Measurements from ENCODE around the gene FBXW4.
A peak's percentile ranks its signal among the peaks of the same experiment; 100 is the strongest.

Gene FBXW4

DNA sequence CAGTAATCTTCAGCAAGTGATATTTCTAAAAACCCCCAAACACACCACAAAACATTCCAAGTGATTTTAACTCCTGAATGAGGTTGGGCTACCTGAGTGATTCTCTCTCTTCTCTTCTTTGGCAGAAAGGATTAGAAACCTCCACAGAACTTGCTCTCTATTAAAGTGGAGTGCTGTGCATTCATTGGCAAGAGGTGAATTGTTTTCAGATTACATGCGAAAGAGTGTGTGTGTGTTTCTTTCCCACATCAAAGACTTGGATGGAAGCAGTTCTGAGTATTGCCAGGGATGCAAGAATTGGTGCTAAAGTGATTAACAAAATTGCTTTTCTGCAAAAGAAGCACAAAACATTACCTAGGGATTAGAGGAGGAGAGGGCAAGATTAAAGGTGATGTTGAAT is 13.1 kb upstream of the FBXW4 start:
- TF ChIP-seq, protein P1, sequence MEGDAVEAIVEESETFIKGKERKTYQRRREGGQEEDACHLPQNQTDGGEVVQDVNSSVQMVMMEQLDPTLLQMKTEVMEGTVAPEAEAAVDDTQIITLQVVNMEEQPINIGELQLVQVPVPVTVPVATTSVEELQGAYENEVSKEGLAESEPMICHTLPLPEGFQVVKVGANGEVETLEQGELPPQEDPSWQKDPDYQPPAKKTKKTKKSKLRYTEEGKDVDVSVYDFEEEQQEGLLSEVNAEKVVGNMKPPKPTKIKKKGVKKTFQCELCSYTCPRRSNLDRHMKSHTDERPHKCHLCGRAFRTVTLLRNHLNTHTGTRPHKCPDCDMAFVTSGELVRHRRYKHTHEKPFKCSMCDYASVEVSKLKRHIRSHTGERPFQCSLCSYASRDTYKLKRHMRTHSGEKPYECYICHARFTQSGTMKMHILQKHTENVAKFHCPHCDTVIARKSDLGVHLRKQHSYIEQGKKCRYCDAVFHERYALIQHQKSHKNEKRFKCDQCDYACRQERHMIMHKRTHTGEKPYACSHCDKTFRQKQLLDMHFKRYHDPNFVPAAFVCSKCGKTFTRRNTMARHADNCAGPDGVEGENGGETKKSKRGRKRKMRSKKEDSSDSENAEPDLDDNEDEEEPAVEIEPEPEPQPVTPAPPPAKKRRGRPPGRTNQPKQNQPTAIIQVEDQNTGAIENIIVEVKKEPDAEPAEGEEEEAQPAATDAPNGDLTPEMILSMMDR (conservative IDR thresholded peaks at IDR 0.05; ENCODE audit: control insufficient read depth, insufficient read depth, low read depth, low read length): no peak
- DNase-seq (ENCODE audit: low read depth): no peak
- H3K4me3 ChIP-seq (ENCODE audit: control insufficient read depth, low read depth, low read length): no peak overlapping the region

DNA sequence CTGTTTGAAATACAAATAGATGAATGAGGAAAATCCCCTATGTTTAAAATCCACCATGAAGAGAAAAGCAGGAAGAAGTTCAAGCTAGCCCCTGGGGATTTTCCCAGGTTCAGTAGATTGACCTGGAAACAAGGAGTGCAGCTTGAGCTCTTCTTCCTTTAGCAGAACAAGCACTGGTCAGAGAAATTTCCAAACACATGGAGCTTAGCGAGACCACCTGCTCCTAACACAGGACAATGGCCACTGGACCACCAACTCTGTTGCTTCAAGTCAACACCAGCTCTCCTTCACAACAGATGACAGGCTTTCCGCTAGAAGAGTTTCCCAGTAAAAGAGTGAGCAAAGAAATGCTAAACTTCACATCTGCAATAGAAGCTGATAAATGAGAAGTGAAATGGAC is 9.4 kb upstream of the FBXW4 start:
- TF ChIP-seq, protein P1 (conservative IDR thresholded peaks at IDR 0.05; ENCODE audit: control insufficient read depth, insufficient read depth, low read depth, low read length): no peak
- DNase-seq (ENCODE audit: low read depth): no peak
- H3K4me3 ChIP-seq (ENCODE audit: control insufficient read depth, low read depth, low read length): no peak overlapping the region

DNA sequence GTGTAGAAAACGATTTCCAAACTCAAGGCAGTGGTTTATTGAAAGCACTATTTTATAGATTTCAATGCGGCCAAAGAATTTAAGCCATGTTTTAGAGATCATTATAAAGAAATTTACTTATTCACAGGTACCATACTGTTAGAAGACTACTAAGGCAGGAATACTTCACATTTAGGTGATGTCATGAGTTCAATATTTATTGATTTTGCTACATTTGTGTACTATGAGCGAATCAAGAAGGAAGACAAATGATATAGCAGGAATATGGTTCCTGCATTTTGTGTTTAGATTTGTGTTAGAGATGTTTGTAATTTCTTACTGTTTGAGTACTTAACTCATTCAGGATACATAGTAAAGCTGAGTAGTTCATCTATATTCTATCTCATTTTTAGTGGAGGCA is 1.7 kb upstream of the FBXW4 start:
- DNase-seq (ENCODE audit: low read depth): no peak
- TF ChIP-seq, protein P1 (conservative IDR thresholded peaks at IDR 0.05; ENCODE audit: control insufficient read depth, insufficient read depth, low read depth, low read length): no peak
- no peak overlapping the region for H3K4me3 ChIP-seq (ENCODE audit: control insufficient read depth, low read depth, low read length)

DNA sequence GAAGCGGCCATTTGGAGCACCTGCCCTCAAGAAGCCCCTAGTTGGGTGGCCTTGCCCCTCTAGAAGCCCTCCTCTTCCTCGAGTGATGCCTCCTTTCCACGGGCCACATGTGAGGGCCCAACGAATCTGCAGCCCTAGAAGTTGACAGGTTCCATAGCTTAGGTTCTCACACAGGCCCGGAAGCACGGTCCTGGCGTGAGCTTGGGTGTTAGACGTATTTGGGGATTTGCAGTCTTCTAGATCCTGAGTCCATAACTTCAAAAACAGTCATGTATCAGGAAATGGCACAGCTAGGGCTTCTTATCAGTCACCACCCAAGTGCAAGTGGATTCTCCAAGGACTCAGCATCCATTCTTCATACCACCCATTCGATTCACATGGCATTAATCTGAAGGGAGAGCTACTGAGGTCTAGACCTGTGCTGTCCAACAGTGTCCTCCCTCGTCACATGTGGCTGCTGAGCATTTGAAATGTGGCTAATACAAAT is 477 bp upstream of the FBXW4 start:
- peak; percentile 10 for DNase-seq (ENCODE audit: low read depth)
- peak overlapping the region; percentile 82 for H3K4me3 ChIP-seq (ENCODE audit: control insufficient read depth, low read depth, low read length)
- TF ChIP-seq, protein P1 (conservative IDR thresholded peaks at IDR 0.05; ENCODE audit: control insufficient read depth, insufficient read depth, low read depth, low read length): no peak

DNA sequence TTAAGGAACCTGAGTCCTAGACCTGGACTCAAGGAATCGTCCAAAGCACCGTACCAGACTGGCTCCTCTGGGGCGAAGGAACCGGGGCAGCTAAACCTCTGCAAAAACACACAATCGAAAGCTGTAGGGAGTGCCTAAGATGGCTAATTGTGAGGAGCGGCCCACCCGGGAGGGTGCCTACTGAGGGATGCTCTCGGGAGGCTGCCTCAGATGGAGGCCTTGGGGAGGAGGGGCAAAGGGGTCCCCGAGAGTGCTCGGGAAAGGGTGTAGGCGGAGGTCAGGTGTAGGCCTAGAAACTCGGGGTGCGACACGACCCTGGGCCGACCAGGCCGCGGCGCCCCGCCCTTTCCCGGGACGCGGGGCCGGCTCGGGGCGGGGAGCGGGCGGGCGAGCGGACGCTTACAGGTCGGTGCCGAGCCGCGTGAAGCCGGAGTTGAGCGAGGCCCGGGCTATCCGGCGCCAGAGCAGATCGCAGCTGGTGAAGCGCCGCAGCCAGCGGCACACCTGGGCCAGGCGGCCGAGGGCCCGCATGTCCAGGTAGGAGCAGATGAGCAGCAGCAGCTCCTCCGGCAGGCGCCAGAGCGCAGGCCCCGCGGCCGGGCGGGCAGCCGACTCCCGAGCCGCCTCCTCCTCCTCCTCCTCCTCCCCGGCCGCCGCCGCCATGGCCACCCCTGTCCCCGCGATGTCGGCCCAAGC is 844 bp downstream of the FBXW4 start:
- H3K4me3 ChIP-seq (ENCODE audit: control insufficient read depth, low read depth, low read length): peak overlapping the region; percentile 82
- peak; percentile 37 for DNase-seq (ENCODE audit: low read depth)
- TF ChIP-seq, protein P1 (conservative IDR thresholded peaks at IDR 0.05; ENCODE audit: control insufficient read depth, insufficient read depth, low read depth, low read length): no peak

DNA sequence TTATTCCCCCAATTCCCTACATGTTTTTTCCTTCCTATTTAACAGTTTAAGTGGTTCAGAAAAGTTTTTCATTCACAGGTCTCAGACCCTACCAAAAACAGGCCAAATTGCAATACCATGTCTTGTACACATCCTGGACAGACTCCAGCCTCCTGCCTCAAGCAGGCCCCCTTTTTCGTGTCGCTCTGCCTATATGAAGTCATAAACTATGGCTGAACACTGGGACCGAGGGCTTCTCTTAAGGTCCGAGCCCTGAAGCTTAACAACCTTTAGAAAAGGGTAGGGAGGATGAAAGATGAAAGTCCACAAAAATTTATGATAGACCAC is 1.4 kb downstream of the FBXW4 start:
- TF ChIP-seq, protein P1 (conservative IDR thresholded peaks at IDR 0.05; ENCODE audit: control insufficient read depth, insufficient read depth, low read depth, low read length): no peak
- DNase-seq (ENCODE audit: low read depth): peak; percentile 64
- H3K4me3 ChIP-seq (ENCODE audit: control insufficient read depth, low read depth, low read length): peak overlapping the region; percentile 82

Measured in fibroblast of mammary gland (primary cell).